WI38 (cell line): Measurements from ENCODE around the gene SUV39H1.

ENCODE experiments used
- H3K4me3 ChIP-seq: 2 replicates; pipeline ENCODE4 v1.5.1; 2011; ENCODE audit warnings: low read depth, mild to moderate bottlenecking, control low read depth, low read length
- TF ChIP-seq, protein P1 (sequence below): IDR thresholded peaks from 2 replicates; pipeline ENCODE4 v1.5.1; 2012; ENCODE audit warnings: low read depth, mild to moderate bottlenecking, control low read depth, low read length

The SUV39H1 gene

DNA sequence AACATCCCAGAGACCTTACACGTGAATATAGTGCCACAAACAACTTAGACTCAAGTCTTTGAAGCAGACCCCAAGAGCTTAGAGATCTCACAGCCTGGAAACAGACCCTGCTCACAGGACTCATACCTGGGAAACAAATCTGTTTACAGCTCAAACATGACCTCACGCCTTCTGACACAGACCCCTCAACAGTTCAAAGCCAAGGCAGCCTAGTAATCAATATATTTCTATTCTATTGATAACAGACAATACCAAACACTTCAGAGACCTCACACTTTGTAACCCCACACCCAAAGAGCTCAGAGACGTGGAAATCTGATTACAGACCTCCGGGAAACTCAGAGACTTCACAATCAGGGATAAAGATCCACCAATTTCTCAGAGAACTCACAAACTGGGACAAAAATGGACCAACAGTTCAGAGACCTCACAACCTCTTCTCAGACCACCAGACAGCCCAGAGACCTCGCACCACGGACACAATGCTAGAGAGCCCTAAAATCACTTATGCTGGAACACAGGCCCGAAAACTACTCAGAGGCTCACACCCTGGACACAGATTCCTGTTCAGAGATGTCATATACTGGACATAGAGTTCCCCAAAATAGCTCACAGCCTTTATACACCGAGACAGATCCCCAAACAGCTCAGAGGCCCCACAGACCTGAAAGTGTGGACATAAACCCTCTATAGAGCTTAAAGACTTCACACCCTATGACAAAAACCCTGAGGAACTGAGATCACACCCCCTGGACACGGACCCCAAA lies 14.8 kb downstream of the SUV39H1 start:
- TF ChIP-seq, protein P1, sequence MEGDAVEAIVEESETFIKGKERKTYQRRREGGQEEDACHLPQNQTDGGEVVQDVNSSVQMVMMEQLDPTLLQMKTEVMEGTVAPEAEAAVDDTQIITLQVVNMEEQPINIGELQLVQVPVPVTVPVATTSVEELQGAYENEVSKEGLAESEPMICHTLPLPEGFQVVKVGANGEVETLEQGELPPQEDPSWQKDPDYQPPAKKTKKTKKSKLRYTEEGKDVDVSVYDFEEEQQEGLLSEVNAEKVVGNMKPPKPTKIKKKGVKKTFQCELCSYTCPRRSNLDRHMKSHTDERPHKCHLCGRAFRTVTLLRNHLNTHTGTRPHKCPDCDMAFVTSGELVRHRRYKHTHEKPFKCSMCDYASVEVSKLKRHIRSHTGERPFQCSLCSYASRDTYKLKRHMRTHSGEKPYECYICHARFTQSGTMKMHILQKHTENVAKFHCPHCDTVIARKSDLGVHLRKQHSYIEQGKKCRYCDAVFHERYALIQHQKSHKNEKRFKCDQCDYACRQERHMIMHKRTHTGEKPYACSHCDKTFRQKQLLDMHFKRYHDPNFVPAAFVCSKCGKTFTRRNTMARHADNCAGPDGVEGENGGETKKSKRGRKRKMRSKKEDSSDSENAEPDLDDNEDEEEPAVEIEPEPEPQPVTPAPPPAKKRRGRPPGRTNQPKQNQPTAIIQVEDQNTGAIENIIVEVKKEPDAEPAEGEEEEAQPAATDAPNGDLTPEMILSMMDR = no peak
- H3K4me3 ChIP-seq = no peak overlapping the region

DNA sequence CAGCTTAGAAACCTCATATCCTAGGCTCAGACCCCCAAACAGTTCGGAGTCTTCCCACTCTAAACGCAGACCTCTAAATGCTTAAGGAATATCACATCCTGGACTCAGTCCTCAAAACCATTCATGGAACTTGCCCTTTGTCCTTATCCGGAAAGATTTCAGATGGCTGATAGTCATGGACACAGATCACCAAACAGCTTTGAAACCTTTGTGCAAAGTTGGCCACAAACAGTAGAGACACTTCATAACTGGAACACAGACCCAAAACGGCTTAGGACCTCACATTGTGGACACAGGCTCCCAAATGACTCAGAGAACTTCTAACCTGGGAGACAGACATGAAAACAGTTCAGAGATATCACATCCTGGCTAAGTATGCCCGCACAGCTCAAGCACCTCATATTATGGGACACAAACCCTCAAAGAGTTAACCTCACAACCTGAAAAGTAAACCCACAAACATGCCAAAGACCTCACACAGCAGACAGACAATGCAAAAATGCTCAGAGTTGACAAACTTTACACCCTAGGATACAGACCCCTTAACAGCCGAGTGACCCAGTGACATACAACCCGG lies 15.5 kb downstream of the SUV39H1 start:
- TF ChIP-seq, protein P1 = no peak
- no peak overlapping the region for H3K4me3 ChIP-seq

DNA sequence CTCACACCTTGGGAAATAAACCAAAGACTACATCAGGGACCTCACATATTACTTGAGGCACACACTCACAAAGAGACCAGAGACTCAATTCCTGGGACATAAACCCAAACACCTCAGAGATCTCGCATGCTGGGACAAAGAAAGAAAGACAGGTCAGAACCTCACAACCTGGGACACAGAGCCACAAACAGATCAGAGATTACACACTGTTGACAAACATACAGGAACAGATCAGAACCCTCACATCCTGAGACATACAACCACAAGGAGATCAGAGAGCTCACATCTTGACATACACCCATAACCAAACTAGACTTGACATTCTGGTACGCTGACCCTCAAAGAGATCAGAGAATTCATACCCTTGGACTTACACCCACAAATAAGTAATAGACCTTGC lies 17.3 kb downstream of the SUV39H1 start:
- TF ChIP-seq, protein P1 = no peak
- no peak overlapping the region for H3K4me3 ChIP-seq

DNA sequence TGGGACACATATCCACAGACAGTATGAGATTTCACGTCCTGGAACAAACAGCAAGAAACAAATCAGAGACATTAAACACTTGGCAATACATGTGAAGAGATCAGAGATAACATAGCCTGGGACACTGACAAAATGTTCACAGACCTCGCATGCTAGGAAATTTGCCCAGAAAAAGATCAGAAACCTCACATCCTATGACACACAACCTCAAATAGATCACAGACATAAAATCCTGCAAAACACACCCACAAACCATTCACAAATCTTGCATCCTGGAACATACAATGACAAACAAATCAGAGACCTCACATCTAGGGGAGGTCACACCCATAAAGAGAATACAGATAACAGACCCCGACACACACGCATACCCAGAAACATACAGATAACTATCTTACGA lies 18.0 kb downstream of the SUV39H1 start:
- TF ChIP-seq, protein P1 = no peak

DNA sequence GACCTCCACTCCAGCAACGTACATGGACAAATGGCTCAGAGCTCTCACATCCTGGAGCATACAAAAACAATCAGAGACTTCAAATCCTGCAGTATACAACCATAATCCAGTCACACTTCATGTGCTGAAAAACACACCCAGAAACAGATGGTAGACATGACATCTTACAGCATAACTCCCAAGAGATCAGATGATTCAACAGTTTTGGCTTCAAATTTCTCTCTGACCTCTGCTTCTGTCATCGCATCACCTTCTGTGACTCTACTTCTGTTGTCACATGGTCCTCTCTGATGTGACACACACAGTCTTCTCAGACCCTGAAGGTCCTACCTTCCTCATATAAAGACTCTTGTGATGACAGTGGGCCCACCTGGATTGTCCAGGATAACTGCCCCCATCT lies 18.5 kb downstream of the SUV39H1 start:
- TF ChIP-seq, protein P1 = no peak
- H3K4me3 ChIP-seq = no peak overlapping the region

More for the DNA sequence above, 18.0 kb downstream of the SUV39H1 start:
- H3K4me3 ChIP-seq = no peak overlapping the region

DNA sequence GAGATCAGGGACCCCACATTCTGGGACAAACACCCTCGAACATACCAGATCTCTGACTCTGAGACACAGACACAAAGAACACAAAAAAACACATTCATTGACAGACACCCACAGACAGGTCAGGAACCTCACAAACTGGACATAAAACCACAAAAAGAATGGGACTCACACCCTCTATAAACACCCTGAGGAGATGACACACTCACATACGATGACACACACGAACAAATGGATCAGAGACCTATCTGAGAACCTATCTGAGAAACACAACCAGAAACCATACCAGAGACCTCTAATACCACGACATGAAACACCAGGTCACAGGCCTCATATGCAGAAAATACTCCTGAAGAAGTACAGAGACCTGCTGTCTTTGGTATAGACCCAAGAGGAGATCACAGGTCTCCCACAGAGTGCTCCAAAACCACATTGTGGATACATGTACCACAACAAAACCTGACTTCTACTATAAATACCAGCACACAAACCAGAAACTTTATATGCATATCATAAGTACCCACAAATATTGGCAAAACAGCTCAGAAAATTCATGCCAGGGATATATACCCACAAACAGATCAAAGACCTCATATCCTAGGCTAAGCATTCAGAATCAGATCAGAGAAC lies 19.5 kb downstream of the SUV39H1 start:
- H3K4me3 ChIP-seq = no peak overlapping the region
- TF ChIP-seq, protein P1 = no peak

DNA sequence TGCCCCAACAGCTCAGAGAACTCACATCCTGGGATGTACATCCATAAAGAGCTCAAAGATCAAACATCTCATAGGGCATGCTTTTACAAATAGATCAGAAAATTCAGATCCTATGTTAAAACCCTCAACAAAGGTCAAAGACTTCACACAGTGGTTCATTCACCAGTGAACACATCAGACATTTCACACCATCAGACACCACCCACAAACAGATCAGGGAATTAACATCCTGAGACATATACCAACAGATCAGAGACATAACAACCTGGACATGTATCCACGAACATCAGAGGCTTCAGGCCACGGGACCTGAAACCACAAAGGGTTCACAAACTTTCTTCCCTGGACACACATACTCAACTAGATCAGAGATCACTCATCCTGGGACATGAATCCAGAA lies 23.4 kb downstream of the SUV39H1 start:
- TF ChIP-seq, protein P1 = no peak
- no peak overlapping the region for H3K4me3 ChIP-seq
